ENCODE results near the gene SFT2D1.

The SFT2D1 gene

DNA sequence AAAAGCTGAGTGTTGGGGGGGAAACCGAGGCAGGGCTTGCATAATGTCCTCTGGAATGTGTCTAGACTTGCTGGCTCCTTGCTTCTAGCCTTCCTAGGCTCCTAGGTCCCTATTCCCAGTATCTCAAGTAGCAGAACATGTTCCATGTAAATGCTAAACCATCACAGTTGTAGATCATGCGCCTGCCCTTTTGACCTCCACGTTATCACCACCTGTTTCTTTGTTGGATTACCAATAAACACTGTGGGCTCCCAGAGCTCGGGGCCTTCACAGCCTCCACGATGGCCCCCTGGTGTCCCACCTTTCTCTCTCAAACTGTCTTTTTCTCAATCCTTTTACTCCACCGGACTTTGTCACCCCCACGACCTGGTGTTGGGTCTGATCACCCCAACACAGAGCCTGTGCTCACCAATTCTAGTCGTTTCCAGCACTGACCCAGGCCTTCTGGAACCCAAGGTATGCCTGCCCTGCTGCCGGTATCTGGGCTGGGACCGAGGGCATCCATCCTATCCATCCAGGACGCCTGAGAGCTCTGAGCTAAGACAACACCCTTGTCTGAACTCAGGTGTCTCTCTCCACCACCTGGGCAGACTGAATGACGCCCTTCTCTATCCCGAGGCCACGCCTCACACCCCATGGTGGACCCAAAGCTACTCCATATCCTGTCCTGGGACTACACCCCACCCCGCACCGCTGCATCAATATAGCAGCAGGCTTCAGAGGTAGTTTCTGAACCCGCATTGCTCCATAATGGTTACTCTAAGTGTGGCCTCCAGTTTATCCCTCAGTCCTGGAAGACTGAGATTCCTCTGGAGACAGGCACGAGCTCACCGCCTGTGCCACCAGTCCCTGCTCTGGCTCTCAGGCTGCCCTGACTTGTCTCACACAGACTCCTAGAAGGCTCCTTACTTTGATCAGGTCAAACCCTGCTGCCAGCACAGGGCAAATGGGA lies 24.8 kb downstream of the SFT2D1 start:
- H3K4me1 ChIP-seq (ENCODE audit: insufficient read depth, insufficient read length) = no peaks in the 10 kb centered on the region
- no peaks in the 10 kb centered on the region for H3K27me3 ChIP-seq (ENCODE audit: insufficient read depth, insufficient read length)
- H3K4me3 ChIP-seq (ENCODE audit: insufficient read length, low read depth) = no peak overlapping the region
- TF ChIP-seq ZNF274 (IDR thresholded peaks at IDR 0.05; ENCODE audit: low read depth, low read length) (no peak), SUZ12 (IDR thresholded peaks at IDR 0.05; ENCODE audit: extremely low read depth, insufficient read depth, insufficient read length) (no peak), YY1 (IDR thresholded peaks at IDR 0.05; ENCODE audit: insufficient read depth, insufficient read length) (no peak)
- no peak overlapping the region for H3K9ac ChIP-seq (ENCODE audit: insufficient read length, low read depth)
- no peak for DNase-seq (ENCODE audit: low read depth, low spot score)
- H3K36me3 ChIP-seq (ENCODE audit: insufficient read depth, insufficient read length, low read length) = peaks cover 16% of the 10 kb centered on the region
- H3K9me3 ChIP-seq (ENCODE audit: insufficient read depth, low read length) = no peaks in the 10 kb centered on the region

DNA sequence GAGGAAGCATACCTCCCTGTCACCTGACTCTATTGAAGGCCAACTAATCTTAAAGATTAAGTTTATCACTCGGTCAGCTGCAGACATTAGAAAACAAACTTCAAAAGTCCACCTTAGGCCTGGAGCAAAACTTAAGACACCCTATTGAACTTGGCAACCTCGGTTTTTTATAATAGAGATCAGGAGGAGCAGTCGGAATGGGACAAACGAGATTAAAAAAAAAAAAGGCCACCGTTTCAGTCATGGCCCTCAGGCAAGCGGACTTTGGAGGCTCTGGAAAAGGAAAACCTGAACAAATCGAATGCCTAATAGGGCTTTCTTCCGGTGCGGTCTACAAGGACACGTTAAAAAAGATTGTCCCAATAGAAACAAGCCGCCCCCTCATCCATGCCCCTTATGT lies 26.9 kb downstream of the SFT2D1 start:
- no peaks in the 10 kb centered on the region for H3K9me3 ChIP-seq (ENCODE audit: insufficient read depth, low read length)

DNA sequence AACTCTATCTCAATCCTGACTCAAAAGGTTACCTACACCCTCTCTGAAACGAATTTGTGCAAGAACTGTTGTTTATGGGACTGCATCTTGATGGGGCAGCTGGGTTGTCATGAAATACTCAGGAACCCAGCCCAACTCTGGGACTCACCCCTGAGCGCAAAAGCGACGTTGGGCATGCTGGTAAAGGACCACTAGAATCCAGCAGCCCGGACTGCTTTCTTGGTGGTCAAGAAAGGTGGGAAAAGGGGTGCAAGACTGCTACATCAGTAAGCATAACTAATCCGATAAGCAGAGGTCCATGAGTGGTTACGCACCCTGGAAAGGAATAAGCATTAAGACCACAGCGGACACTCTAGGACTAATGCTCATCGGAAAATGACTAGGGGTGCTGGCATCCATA lies 27.9 kb downstream of the SFT2D1 start:
- H3K36me3 ChIP-seq (ENCODE audit: insufficient read depth, insufficient read length, low read length) = peaks cover 4% of the 10 kb centered on the region
- H3K4me3 ChIP-seq (ENCODE audit: insufficient read length, low read depth) = no peak overlapping the region
- peaks cover 10% of the 10 kb centered on the region for H3K27me3 ChIP-seq (ENCODE audit: insufficient read depth, insufficient read length)
- peaks cover under 1% of the 10 kb centered on the region for H3K4me1 ChIP-seq (ENCODE audit: insufficient read depth, insufficient read length)
- TF ChIP-seq SUZ12 (IDR thresholded peaks at IDR 0.05; ENCODE audit: extremely low read depth, insufficient read depth, insufficient read length) (no peak), ZNF274 (IDR thresholded peaks at IDR 0.05; ENCODE audit: low read depth, low read length) (no peak), YY1 (IDR thresholded peaks at IDR 0.05; ENCODE audit: insufficient read depth, insufficient read length) (no peak)
- H3K9me3 ChIP-seq (ENCODE audit: insufficient read depth, low read length) = no peaks in the 10 kb centered on the region
- no peak for DNase-seq (ENCODE audit: low read depth, low spot score)
- no peak overlapping the region for H3K9ac ChIP-seq (ENCODE audit: insufficient read length, low read depth)

More for the DNA sequence above, 26.9 kb downstream of the SFT2D1 start:
- H3K4me3 ChIP-seq (ENCODE audit: insufficient read length, low read depth) = no peak overlapping the region
- TF ChIP-seq SUZ12 (IDR thresholded peaks at IDR 0.05; ENCODE audit: extremely low read depth, insufficient read depth, insufficient read length) = no peak
- no peak for TF ChIP-seq ZNF274 (IDR thresholded peaks at IDR 0.05; ENCODE audit: low read depth, low read length)
- no peak for TF ChIP-seq YY1 (IDR thresholded peaks at IDR 0.05; ENCODE audit: insufficient read depth, insufficient read length)
- DNase-seq (ENCODE audit: low read depth, low spot score) = no peak
- H3K36me3 ChIP-seq (ENCODE audit: insufficient read depth, insufficient read length, low read length) = peaks cover 4% of the 10 kb centered on the region
- H3K9ac ChIP-seq (ENCODE audit: insufficient read length, low read depth) = no peak overlapping the region
- H3K4me1 ChIP-seq (ENCODE audit: insufficient read depth, insufficient read length) = no peaks in the 10 kb centered on the region
- H3K27me3 ChIP-seq (ENCODE audit: insufficient read depth, insufficient read length) = no peaks in the 10 kb centered on the region

DNA sequence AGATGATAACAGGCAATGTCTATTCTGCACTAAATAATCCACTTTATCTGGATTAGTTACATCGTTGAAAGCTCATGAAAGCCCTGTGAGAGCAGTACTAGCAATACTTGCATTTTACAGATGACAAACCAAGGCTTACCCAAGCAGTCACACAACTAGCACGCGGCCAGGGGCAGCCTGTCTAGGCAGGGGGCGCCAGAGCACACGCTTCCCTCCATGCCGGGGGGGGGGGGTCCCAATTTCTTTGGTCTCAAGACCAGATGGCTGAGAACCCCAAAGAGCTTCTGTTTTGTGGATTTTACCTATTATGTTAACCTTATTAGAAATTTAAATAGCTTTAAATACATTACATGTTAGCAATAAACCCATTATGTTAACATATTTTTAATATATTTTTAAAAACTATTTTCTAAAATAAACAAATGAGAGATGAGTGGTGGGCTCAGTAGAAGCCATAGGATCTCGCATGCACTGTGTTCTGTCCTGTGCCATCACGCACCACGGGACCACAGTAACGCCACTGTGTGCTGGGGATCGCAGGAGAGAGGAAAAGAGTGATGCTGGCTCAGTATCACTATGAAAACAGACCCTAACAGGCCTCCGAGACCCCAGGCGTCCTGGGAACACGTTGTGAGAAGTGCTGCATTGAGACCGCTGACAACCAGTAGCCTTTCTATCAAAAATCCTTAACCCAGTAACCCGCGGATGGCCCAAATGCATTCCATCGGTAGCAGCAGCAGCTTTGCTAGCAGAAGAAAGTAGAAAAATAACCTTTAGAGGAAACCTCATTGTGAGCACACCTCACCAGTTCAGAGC lies 28.9 kb downstream of the SFT2D1 start:
- Histone ChIP-seq H3K36me3 (ENCODE audit: insufficient read depth, insufficient read length, low read length) (no peaks in the 10 kb centered on the region), H3K27me3 (ENCODE audit: insufficient read depth, insufficient read length) (peaks cover 20% of the 10 kb centered on the region), H3K9ac (ENCODE audit: insufficient read length, low read depth) (no peak overlapping the region), H3K4me3 (ENCODE audit: insufficient read length, low read depth) (no peak overlapping the region), H3K4me1 (ENCODE audit: insufficient read depth, insufficient read length) (peaks cover 4% of the 10 kb centered on the region), H3K9me3 (ENCODE audit: insufficient read depth, low read length) (no peaks in the 10 kb centered on the region)
- DNase-seq (ENCODE audit: low read depth, low spot score) = no peak
- TF ChIP-seq ZNF274 (IDR thresholded peaks at IDR 0.05; ENCODE audit: low read depth, low read length) (no peak), SUZ12 (IDR thresholded peaks at IDR 0.05; ENCODE audit: extremely low read depth, insufficient read depth, insufficient read length) (no peak), YY1 (IDR thresholded peaks at IDR 0.05; ENCODE audit: insufficient read depth, insufficient read length) (no peak)

DNA sequence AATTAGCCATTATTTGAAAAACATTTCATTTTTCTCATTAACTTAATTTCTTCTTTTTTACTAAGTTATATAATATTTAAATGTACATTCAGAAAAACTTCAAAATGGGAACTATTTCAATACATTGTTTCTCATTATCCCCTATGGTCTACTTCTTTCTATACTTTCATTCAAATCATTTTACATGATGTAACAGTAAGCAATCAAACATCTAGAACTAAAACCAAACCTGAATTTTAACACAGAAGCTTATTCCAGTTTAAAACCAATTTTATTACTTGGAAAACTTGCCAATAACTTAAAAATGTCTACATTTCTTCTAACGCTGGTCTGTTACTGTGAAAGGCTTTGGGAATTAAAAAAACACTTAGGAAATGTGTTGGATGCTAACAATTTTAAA lies 29.5 kb downstream of the SFT2D1 start:
- DNase-seq (ENCODE audit: low read depth, low spot score) = no peak
- H3K4me1 ChIP-seq (ENCODE audit: insufficient read depth, insufficient read length) = peaks cover 4% of the 10 kb centered on the region

DNA sequence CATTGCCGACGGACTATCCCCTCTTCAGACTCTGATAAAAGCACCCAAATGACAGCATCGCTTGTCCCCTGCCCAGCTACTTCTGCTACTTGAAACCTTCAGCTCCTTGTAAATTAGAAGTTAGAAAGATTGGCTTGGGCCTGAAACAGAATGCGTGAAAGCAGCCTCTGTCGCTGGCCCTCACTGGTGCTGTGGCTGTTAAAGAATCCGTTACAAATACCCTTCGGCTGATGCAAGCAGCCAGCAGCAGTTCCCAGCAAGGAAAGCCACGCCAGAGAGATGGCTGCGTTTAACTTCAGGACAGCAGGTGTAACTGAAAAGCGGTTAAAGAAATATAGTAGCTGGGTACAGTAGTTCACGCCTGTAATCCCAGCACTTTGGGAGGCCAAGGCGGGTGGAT lies 31.7 kb downstream of the SFT2D1 start:
- Histone ChIP-seq H3K27me3 (ENCODE audit: insufficient read depth, insufficient read length) (peaks cover 42% of the 10 kb centered on the region), H3K9ac (ENCODE audit: insufficient read length, low read depth) (no peak overlapping the region), H3K4me1 (ENCODE audit: insufficient read depth, insufficient read length) (peaks cover 6% of the 10 kb centered on the region), H3K9me3 (ENCODE audit: insufficient read depth, low read length) (no peaks in the 10 kb centered on the region), H3K4me3 (ENCODE audit: insufficient read length, low read depth) (no peak overlapping the region), H3K36me3 (ENCODE audit: insufficient read depth, insufficient read length, low read length) (no peaks in the 10 kb centered on the region)
- DNase-seq (ENCODE audit: low read depth, low spot score) = no peak
- no peak for TF ChIP-seq SUZ12 (IDR thresholded peaks at IDR 0.05; ENCODE audit: extremely low read depth, insufficient read depth, insufficient read length)
- TF ChIP-seq YY1 (IDR thresholded peaks at IDR 0.05; ENCODE audit: insufficient read depth, insufficient read length) = no peak
- no peak for TF ChIP-seq ZNF274 (IDR thresholded peaks at IDR 0.05; ENCODE audit: low read depth, low read length)

More for the DNA sequence above, 29.5 kb downstream of the SFT2D1 start:
- TF ChIP-seq ZNF274 (IDR thresholded peaks at IDR 0.05; ENCODE audit: low read depth, low read length) (no peak), SUZ12 (IDR thresholded peaks at IDR 0.05; ENCODE audit: extremely low read depth, insufficient read depth, insufficient read length) (no peak), YY1 (IDR thresholded peaks at IDR 0.05; ENCODE audit: insufficient read depth, insufficient read length) (no peak)
- Histone ChIP-seq H3K36me3 (ENCODE audit: insufficient read depth, insufficient read length, low read length) (no peaks in the 10 kb centered on the region), H3K9me3 (ENCODE audit: insufficient read depth, low read length) (no peaks in the 10 kb centered on the region), H3K9ac (ENCODE audit: insufficient read length, low read depth) (no peak overlapping the region), H3K4me3 (ENCODE audit: insufficient read length, low read depth) (no peak overlapping the region), H3K27me3 (ENCODE audit: insufficient read depth, insufficient read length) (peaks cover 25% of the 10 kb centered on the region)

DNA sequence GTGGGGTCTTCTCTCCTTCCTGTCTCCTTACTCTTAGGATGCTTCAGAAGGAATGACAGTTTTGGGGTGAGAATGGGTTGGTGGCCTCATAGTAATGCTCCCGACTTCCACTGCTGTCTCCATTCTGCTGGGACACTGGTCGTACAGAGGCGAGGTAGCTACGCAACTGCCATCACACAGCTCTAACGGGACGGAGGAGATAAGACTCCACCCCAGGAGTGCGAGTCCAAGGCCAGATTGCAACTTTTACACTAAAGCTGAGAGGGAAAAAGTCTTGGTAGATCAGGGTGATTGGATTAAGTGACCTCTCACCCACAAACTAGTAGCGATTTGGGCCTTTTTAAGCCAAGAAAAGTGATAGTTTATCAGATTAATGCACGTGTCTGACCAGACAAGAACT lies 32.4 kb downstream of the SFT2D1 start:
- Histone ChIP-seq H3K27me3 (ENCODE audit: insufficient read depth, insufficient read length) (peaks cover 48% of the 10 kb centered on the region), H3K4me3 (ENCODE audit: insufficient read length, low read depth) (no peak overlapping the region), H3K4me1 (ENCODE audit: insufficient read depth, insufficient read length) (peaks cover 6% of the 10 kb centered on the region), H3K9ac (ENCODE audit: insufficient read length, low read depth) (no peak overlapping the region), H3K36me3 (ENCODE audit: insufficient read depth, insufficient read length, low read length) (no peaks in the 10 kb centered on the region), H3K9me3 (ENCODE audit: insufficient read depth, low read length) (no peaks in the 10 kb centered on the region)
- no peak for DNase-seq (ENCODE audit: low read depth, low spot score)
- TF ChIP-seq ZNF274 (IDR thresholded peaks at IDR 0.05; ENCODE audit: low read depth, low read length) = no peak
- TF ChIP-seq YY1 (IDR thresholded peaks at IDR 0.05; ENCODE audit: insufficient read depth, insufficient read length) = no peak
- no peak for TF ChIP-seq SUZ12 (IDR thresholded peaks at IDR 0.05; ENCODE audit: extremely low read depth, insufficient read depth, insufficient read length)
